Left colon (tissue), 2 donors: ENCODE data around the gene IL17RE. TPM values are rescaled to one million over a fixed set of nuclear protein-coding genes. Genes with fewer than 3 reads are reported as not detected.
A peak's percentile ranks its signal among the peaks of the same experiment; 100 is the strongest.
"Not testable (repeated sequence)": the region's sequence is repeated elsewhere in the genome, so short reads cannot be mapped to it uniquely, and the experiment has no call there.

Experiments used
- ATAC-seq: fragments of 200-7000 bp; cut with Tn5 transposase; one replicate; pipeline ENCODE4 v1.9.1; 2020; ENCODE audit warnings: mild to moderate bottlenecking, moderate library complexity
- DNase-seq, 2 donors: peaks; one replicate each; pipeline ENCODE4 v3.0.0-alpha.2; 2020
- intact Hi-C, 2 donors: fragments of 100-400 bp; cut with DNase I in 1 of 2; cut with micrococcal nuclease in 1 of 2; formaldehyde crosslinking; loops; one replicate each; pipeline versions ENCODE4 v1.11.2 to v1.14.0; 2022; cut with DNase I, micrococcal nuclease
- total RNA-seq, 2 donors: library from RNA; stranded (reverse); fragmentation: NEBNext Ultra II Directional; extraction: Animal tissue kit (Norgen Biotek cat#: 25700); gene quantifications; one replicate each; pipeline ENCODE4 v1.2.1, GENCODE V29; 2021
- donor health status: DM: no; HTN: no; CAD: no.
- donor health status: DM: yes; HTN: yes; CAD: no.

Gene IL17RE
- total RNA-seq, 2 donors from 2014 or later: 87.3 to 88.7 TPM

GRCh38 chr3:9876991-9877390, 25.7 kb upstream of the IL17RE start:
- ATAC-seq: no peak
- intact Hi-C loops: no loop called here
- DNase-seq: no peak

- DNase-seq: peak in 1 of 2 donors; percentile 73
- intact Hi-C loops: no loop called here
- peak; percentile 99 for ATAC-seq
These were observed 23.9 kb upstream of the IL17RE start for GRCh38 chr3:9878700-9879099.

- no peak for ATAC-seq
- intact Hi-C loops: no loop called here
These were observed 22.7 kb upstream of the IL17RE start, which contains the start of gene CIDEC for GRCh38 chr3:9879830-9880549. TSS of gene CIDEC (minus strand) at chr3:9880253. CDS start at chr3:9878486, 1,767 bp downstream.

GRCh38 chr3:9881441-9881840, 21.2 kb upstream of the IL17RE start:
- ATAC-seq (no peak), DNase-seq (no peak)
- intact Hi-C loops: no loop called here

More at GRCh38 chr3:9879830-9880549, 22.7 kb upstream of the IL17RE start, which contains the start of gene CIDEC:
- DNase-seq: no peak

- intact Hi-C loops: no loop called here
- DNase-seq (no peak), ATAC-seq (peak; percentile 4)
These were observed 18.7 kb upstream of the IL17RE start for GRCh38 chr3:9883706-9884554.

GRCh38 chr3:9884555-9885165, 18.0 kb upstream of the IL17RE start:
- intact Hi-C loops: no loop called here
- DNase-seq (peak in 1 of 2 donors; percentile 46), ATAC-seq (peak; percentile 96)

GRCh38 chr3:9886328-9886727, 16.3 kb upstream of the IL17RE start:
- ATAC-seq (no peak), DNase-seq (no peak)
- intact Hi-C loops: no loop called here

GRCh38 chr3:9887480-9887879, 15.2 kb upstream of the IL17RE start:
- intact Hi-C loops: no loop called here
- no peak for ATAC-seq
- DNase-seq: no peak

- DNase-seq (no peak), ATAC-seq (no peak)
These were observed 14.1 kb upstream of the IL17RE start for GRCh38 chr3:9888540-9888939.

GRCh38 chr3:9889405-9889804, 13.2 kb upstream of the IL17RE start:
- ATAC-seq (no peak), DNase-seq (no peak)
- intact Hi-C loops: no loop called here

More at GRCh38 chr3:9888540-9888939, 14.1 kb upstream of the IL17RE start:
- intact Hi-C loops: no loop called here

GRCh38 chr3:9890249-9891071, 12.2 kb upstream of the IL17RE start, which contains the start of gene JAGN1:
TSS of gene JAGN1 (plus strand) at chr3:9890610. CDS start at chr3:9890723, 113 bp downstream.
- peak; percentile 88 to 93 for DNase-seq
- ATAC-seq: peak; percentile 93
- intact Hi-C loops: no loop called here

GRCh38 chr3:9891072-9891622, 11.5 kb upstream of the IL17RE start:
- DNase-seq (no peak), ATAC-seq (no peak)

GRCh38 chr3:9893739-9894138, 8.9 kb upstream of the IL17RE start:
- no peak for ATAC-seq
- intact Hi-C loops: no loop called here

More at GRCh38 chr3:9891072-9891622, 11.5 kb upstream of the IL17RE start:
- intact Hi-C loops: no loop called here

GRCh38 chr3:9895715-9896114, 6.9 kb upstream of the IL17RE start:
- ATAC-seq, DNase-seq, intact Hi-C loops: not testable (repeated sequence)

More at GRCh38 chr3:9893739-9894138, 8.9 kb upstream of the IL17RE start:
- DNase-seq: no peak

GRCh38 chr3:9896755-9897407, 5.8 kb upstream of the IL17RE start:
- DNase-seq, intact Hi-C loops, ATAC-seq: not testable (repeated sequence)

- peak; percentile 70 for ATAC-seq
- intact Hi-C loops: no loop called here
- DNase-seq: peak; percentile 58 to 83
These were observed 5.0 kb upstream of the IL17RE start for GRCh38 chr3:9897408-9898372.
